CD4-positive, alpha-beta memory T cell (primary cell): Measurements from ENCODE around the gene OR10H1. TPM values are rescaled to one million over a fixed set of nuclear protein-coding genes. Genes with fewer than 3 reads are reported as not detected.
"Not testable (repeated sequence)": the region's sequence is repeated elsewhere in the genome, so short reads cannot be mapped to it uniquely, and the experiment has no call there.

Experiments
- CTCF ChIA-PET: fragments of 350-600 bp; sonication (Branson Sonifier 250); formaldehyde crosslinking; loops from one replicate; lab custom pipeline; 2021; ENCODE audit warnings: inconsistent platforms; ENCODE audit not compliant: partially characterized antibody; lab: Charles Lee
- POLR2A ChIA-PET: fragments of 350-600 bp; sonication (Branson Sonifier 250); formaldehyde crosslinking; loops from one replicate; lab custom pipeline; 2021; ENCODE audit not compliant: partially characterized antibody; lab: Charles Lee
- DNase-seq, 5 donors: peaks; one replicate each; pipeline versions ENCODE4 v3.0.0 to v3.0.0-alpha.2; 2020 to 2022; ENCODE audit warnings: mixed read lengths in 1 of 5
- H3K27ac ChIP-seq: one replicate; pipeline ENCODE4 v1.7.0; 2013; ENCODE audit warnings: low read depth, low read length
- H3K27me3 ChIP-seq: 2 replicates; pipeline ENCODE4 v1.7.0; 2013; ENCODE audit warnings: mild to moderate bottlenecking, low read length, moderate library complexity; ENCODE audit not compliant: insufficient read depth
- H3K36me3 ChIP-seq: 2 replicates; pipeline ENCODE4 v1.7.0; 2013; ENCODE audit warnings: mild to moderate bottlenecking, low read length, moderate library complexity; ENCODE audit not compliant: insufficient read depth
- H3K4me1 ChIP-seq: 2 replicates; pipeline ENCODE4 v1.7.0; 2013; ENCODE audit warnings: mild to moderate bottlenecking, low read length, moderate library complexity; ENCODE audit not compliant: insufficient read depth
- H3K4me3 ChIP-seq, 2 donors: one replicate each; pipeline ENCODE4 v1.7.0; 2013; ENCODE audit warnings: low read length in 2 of 2, mild to moderate bottlenecking in 1 of 2
- H3K9me3 ChIP-seq, 2 donors: one replicate each; pipeline ENCODE4 v1.7.0; 2013; ENCODE audit warnings: low read length in 2 of 2, control low read depth in 1 of 2; ENCODE audit not compliant: control insufficient read depth in 1 of 2
- H3K27ac Mint-ChIP-seq, 7 donors: one replicate each; pipeline ENCODE4 v1.8.0; 2020 to 2021; ENCODE audit warnings: mixed read lengths in 7 of 7, mild to moderate bottlenecking in 6 of 7, inconsistent platforms in 3 of 7, moderate library complexity in 3 of 7
- H3K27me3 Mint-ChIP-seq, 2 donors: one replicate each; pipeline ENCODE4 v1.8.0; 2020 to 2021; ENCODE audit warnings: mixed read lengths in 2 of 2
- H3K36me3 Mint-ChIP-seq, 2 donors: one replicate each; pipeline ENCODE4 v1.8.0; 2020 to 2021; ENCODE audit warnings: mixed read lengths in 2 of 2, inconsistent platforms in 1 of 2, mild to moderate bottlenecking in 1 of 2
- H3K4me1 Mint-ChIP-seq, 4 donors: one replicate each; pipeline ENCODE4 v1.8.0; 2020 to 2021; ENCODE audit warnings: mixed read lengths in 4 of 4, mild to moderate bottlenecking in 1 of 4
- H3K4me3 Mint-ChIP-seq, 8 donors: one replicate each; pipeline ENCODE4 v1.8.0; 2020 to 2021; ENCODE audit warnings: mixed read lengths in 8 of 8, mild to moderate bottlenecking in 7 of 8, moderate library complexity in 6 of 8, inconsistent platforms in 3 of 8
- H3K9me3 Mint-ChIP-seq, 8 donors: one replicate each; pipeline ENCODE4 v1.8.0; 2020 to 2021; ENCODE audit warnings: mixed read lengths in 8 of 8, mild to moderate bottlenecking in 5 of 8, inconsistent platforms in 3 of 8, moderate library complexity in 1 of 8
- intact Hi-C: fragments of 100-400 bp; cut with micrococcal nuclease; formaldehyde crosslinking; loops from one replicate; pipeline ENCODE4 v1.15.1; 2023
- polyA plus RNA-seq, 2 donors: library from polyadenylated mRNA; unstranded; fragments of 300-500 nt; fragmentation: Illumina TruSeq; gene quantifications; one replicate each; pipeline ENCODE4 v1.2.3, GENCODE V29; 2021
- total RNA-seq, 2 experiments: library from RNA; stranded (reverse); gene quantifications; one replicate each; pipeline ENCODE4 v1.2.3, GENCODE V29; 2021

Gene OR10H1
- total and polyA plus RNA-seq, 4 experiments from 2014 or later = not detected

DNA sequence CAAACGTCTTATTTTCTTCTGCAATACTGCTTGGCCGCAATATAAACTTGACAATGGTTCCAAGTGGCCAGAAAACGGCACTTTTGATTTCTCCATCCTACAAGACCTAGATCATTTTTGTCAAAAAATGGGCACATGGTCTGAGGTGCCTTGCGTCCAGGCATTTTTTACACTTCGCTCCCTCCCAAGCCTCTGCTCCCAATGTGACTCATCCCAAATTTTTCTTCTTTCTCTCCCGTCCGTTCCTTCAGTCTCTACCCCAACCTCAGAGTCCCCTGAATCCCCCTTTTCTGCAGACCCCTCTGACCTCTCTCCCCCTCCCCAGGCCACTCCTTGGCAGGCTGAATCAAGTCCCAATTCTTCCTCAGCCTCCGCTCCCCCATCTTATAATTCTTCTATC is 14.3 kb upstream of the OR10H1 start:
- no peaks in the 10 kb centered on the region for H3K36me3 Mint-ChIP-seq
- H3K4me1 ChIP-seq = no peaks in the 10 kb centered on the region
- H3K9me3 ChIP-seq = no peaks in the 10 kb centered on the region
- H3K4me1 Mint-ChIP-seq = peaks cover 0 to 3% (median under 1%) of the 10 kb centered on the region in 4 donors
- H3K27me3 ChIP-seq = no peaks in the 10 kb centered on the region
- no peaks in the 10 kb centered on the region for H3K27me3 Mint-ChIP-seq
- ChIA-PET CTCF (interaction anchor here (1.2 kb wide), 1 partner anchor 14 kb away, joined by 5 read pairs; no protein-coding TSS in a partner anchor), POLR2A (no interaction called here)
- no peak overlapping the region for H3K27ac ChIP-seq
- no peak for DNase-seq
- intact Hi-C loops = no loop called here
- no peaks in the 10 kb centered on the region for H3K9me3 Mint-ChIP-seq
- H3K4me3 ChIP-seq = no peak overlapping the region
- H3K4me3 Mint-ChIP-seq = no peak overlapping the region
- no peaks in the 10 kb centered on the region for H3K36me3 ChIP-seq
- peak overlapping the region in 2 of 7 donors; percentile 4 to 11 for H3K27ac Mint-ChIP-seq

DNA sequence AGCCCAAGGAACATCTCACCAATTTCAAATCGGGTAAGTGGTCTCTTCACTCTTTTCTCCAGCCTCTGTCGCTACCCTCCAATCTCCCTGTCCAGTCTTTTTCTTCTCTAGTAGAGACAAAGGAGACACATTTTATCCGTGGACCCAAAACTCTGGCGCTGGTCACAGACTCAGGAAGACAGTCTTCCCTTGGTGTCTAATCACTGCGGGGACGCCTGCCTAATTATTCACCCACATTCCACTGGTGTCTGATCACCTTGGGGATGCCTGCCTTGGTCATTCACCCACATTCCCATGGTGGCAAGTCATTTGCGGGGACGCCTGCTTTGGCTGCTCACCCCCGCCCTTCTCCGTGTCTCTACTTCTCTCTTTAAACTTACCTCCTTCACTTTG is 13.8 kb upstream of the OR10H1 start:
- POLR2A ChIA-PET = no interaction called here
- H3K4me3 ChIP-seq = no peak overlapping the region
- Mint-ChIP-seq H3K27me3 (no peaks in the 10 kb centered on the region), H3K27ac (peak overlapping the region in 3 of 7 donors; percentile 4 to 23 (median 4)), H3K9me3 (no peaks in the 10 kb centered on the region), H3K36me3 (no peaks in the 10 kb centered on the region), H3K4me1 (peaks cover 0 to 3% (median 0%) of the 10 kb centered on the region in 4 donors), H3K4me3 (no peak overlapping the region)
- no peaks in the 10 kb centered on the region for H3K36me3 ChIP-seq
- DNase-seq = no peak
- CTCF ChIA-PET = no interaction called here
- H3K27me3 ChIP-seq = no peaks in the 10 kb centered on the region
- H3K4me1 ChIP-seq = no peaks in the 10 kb centered on the region
- H3K27ac ChIP-seq = no peak overlapping the region
- intact Hi-C loops = no loop called here
- H3K9me3 ChIP-seq = no peaks in the 10 kb centered on the region

DNA sequence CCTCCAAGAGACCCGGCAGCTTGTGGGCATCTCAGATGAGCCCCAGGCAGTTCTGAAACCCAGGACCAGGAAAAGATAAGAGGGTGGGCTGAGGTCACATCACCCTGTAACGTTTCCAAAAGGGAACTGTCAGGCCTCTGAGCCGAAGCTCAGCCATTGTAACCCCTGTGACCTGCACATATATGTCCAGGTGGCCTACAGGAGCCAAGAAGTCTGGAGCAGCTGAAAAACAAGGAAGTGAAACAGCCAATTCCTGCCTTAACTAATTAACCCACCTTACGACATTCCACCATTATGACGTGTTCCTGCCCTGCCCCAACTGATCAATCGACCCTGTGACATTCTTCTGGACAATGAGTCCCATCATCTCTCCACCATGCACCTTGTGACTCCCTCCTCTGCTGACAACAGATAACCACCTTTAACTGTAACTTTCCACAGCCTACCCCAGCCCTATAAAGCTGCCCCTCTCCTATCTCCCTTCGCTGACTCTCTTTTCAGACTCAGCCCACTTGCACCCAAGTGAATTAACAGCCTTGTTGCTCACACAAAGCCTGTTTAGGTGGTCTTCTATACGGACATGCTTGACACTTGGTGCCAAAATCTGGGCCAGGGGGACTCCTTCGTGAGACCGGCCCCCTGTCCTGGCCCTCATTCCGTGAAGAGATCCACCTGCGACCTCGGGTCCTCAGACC is 13.3 kb upstream of the OR10H1 start:
- POLR2A ChIA-PET = interaction anchor here (1.2 kb wide), 1 partner anchor 8 kb away, joined by 4 read pairs; no protein-coding TSS in a partner anchor
- H3K27ac ChIP-seq, H3K27me3 Mint-ChIP-seq, H3K4me1 Mint-ChIP-seq, H3K9me3 Mint-ChIP-seq, DNase-seq, H3K27me3 ChIP-seq, CTCF ChIA-PET, H3K4me3 ChIP-seq, H3K9me3 ChIP-seq, H3K36me3 Mint-ChIP-seq, H3K36me3 ChIP-seq, intact Hi-C loops, H3K4me1 ChIP-seq, H3K4me3 Mint-ChIP-seq: not testable (repeated sequence)
- H3K27ac Mint-ChIP-seq = peak overlapping the region in 2 of 7 donors; percentile 23 to 39

- H3K4me1 ChIP-seq = no peaks in the 10 kb centered on the region
- DNase-seq = no peak
- H3K4me3 ChIP-seq = no peak overlapping the region
- no peaks in the 10 kb centered on the region for H3K36me3 ChIP-seq
- no peaks in the 10 kb centered on the region for H3K9me3 ChIP-seq
- Mint-ChIP-seq H3K4me1 (peaks cover 0 to 3% (median 0%) of the 10 kb centered on the region in 4 donors), H3K27me3 (no peaks in the 10 kb centered on the region), H3K36me3 (no peaks in the 10 kb centered on the region), H3K9me3 (no peaks in the 10 kb centered on the region), H3K4me3 (no peak overlapping the region), H3K27ac (no peak overlapping the region)
- H3K27me3 ChIP-seq = no peaks in the 10 kb centered on the region
- H3K27ac ChIP-seq = no peak overlapping the region
- CTCF ChIA-PET = no interaction called here
- POLR2A ChIA-PET = interaction anchor here (1.2 kb wide), 1 partner anchor 9 kb away, joined by 4 read pairs; no protein-coding TSS in a partner anchor
- intact Hi-C loops = no loop called here
Observed at GRCh38 chr19:15828121-15828610, 12.7 kb upstream of the OR10H1 start.

- Mint-ChIP-seq H3K27ac (peak overlapping the region in 1 of 7 donors; percentile 84), H3K4me3 (no peak overlapping the region), H3K4me1 (peaks cover 0 to 3% (median 0%) of the 10 kb centered on the region in 4 donors), H3K36me3 (no peaks in the 10 kb centered on the region), H3K9me3 (no peaks in the 10 kb centered on the region), H3K27me3 (no peaks in the 10 kb centered on the region)
- Histone ChIP-seq H3K4me1 (no peaks in the 10 kb centered on the region), H3K27me3 (no peaks in the 10 kb centered on the region), H3K27ac (no peak overlapping the region), H3K4me3 (no peak overlapping the region), H3K9me3 (no peaks in the 10 kb centered on the region), H3K36me3 (no peaks in the 10 kb centered on the region)
- no peak for DNase-seq
- ChIA-PET POLR2A (no interaction called here), CTCF (interaction anchor here (1.7 to 1.8 kb wide), 2 partner anchors 9 to 14 kb away, joined by 3 to 5 read pairs; no protein-coding TSS in a partner anchor)
- intact Hi-C loops = no loop called here
Observed at GRCh38 chr19:15825753-15826152, 10.3 kb upstream of the OR10H1 start.

DNA sequence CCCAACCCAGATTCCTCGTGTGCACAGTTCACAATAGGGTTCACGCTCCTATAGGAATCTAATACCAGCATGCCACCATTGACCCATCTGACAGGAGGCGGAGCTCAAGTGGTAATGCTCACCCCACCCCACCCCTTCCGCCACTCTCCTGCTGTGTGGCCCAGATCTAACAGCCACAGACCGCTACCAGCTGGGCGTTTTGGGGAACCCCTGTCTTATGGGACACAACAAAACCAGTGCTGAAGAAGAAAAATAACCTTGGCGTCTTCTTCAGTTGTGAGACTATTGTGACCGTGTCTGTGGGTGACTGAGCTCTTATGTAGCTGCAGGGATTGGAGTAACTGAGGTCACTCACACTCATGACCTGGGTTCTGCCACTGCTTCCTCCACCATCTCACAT is 5.2 kb upstream of the OR10H1 start:
- no peaks in the 10 kb centered on the region for H3K27me3 ChIP-seq
- CTCF ChIA-PET = interaction anchor here (1.0 to 1.2 kb wide), 3 partner anchors 9 to 240 kb away, joined by 3 to 4 read pairs (median 4); no protein-coding TSS in a partner anchor
- Mint-ChIP-seq H3K4me1 (peaks cover 0 to 2% (median under 1%) of the 10 kb centered on the region in 4 donors), H3K9me3 (no peaks in the 10 kb centered on the region), H3K4me3 (no peak overlapping the region), H3K27ac (no peak overlapping the region), H3K36me3 (no peaks in the 10 kb centered on the region), H3K27me3 (no peaks in the 10 kb centered on the region)
- H3K36me3 ChIP-seq = no peaks in the 10 kb centered on the region
- intact Hi-C loops = no loop called here
- no peaks in the 10 kb centered on the region for H3K9me3 ChIP-seq
- peak in 1 of 5 donors; percentile 32 for DNase-seq
- no peaks in the 10 kb centered on the region for H3K4me1 ChIP-seq
- no peak overlapping the region for H3K4me3 ChIP-seq
- POLR2A ChIA-PET = interaction anchor here (1.0 kb wide), 1 partner anchor 16 kb away, joined by 4 read pairs; no protein-coding TSS in a partner anchor
- H3K27ac ChIP-seq = no peak overlapping the region

- DNase-seq = no peak
- Histone ChIP-seq H3K4me3 (no peak overlapping the region), H3K36me3 (no peaks in the 10 kb centered on the region), H3K27me3 (no peaks in the 10 kb centered on the region), H3K9me3 (no peaks in the 10 kb centered on the region), H3K4me1 (peaks cover 11% of the 10 kb centered on the region), H3K27ac (no peak overlapping the region)
- POLR2A ChIA-PET = no interaction called here
- Mint-ChIP-seq H3K36me3 (no peaks in the 10 kb centered on the region), H3K4me3 (no peak overlapping the region), H3K9me3 (no peaks in the 10 kb centered on the region), H3K4me1 (peaks cover 6 to 24% (median 14%) of the 10 kb centered on the region in 4 donors), H3K27ac (peak overlapping the region in 4 of 7 donors; percentile 14 to 83 (median 60)), H3K27me3 (peaks cover 7 to 15% of the 10 kb centered on the region in 2 donors)
- CTCF ChIA-PET = no interaction called here
- intact Hi-C loops = loop anchor here (2.0 to 10.0 kb wide), 2 partner anchors 231 to 369 kb away; no protein-coding TSS in a partner anchor
Observed at GRCh38 chr19:15813916-15814315, 1.5 kb downstream of the OR10H1 start.
